Prostate gland (tissue), 2 donors: ENCODE results near the gene GADL1.

Source experiments
- CTCF ChIP-seq, 4 experiments: fragments of 200-600 bp in 2 of 4; fragments of 450-650 bp in 2 of 4; sonication (generic) in 2 of 4; IDR thresholded peaks; 1 replicate in 3 of 4; 2 replicates in 1 of 4; pipeline ENCODE4 v1.5.1; 2016 to 2019; ENCODE audit warnings: antibody characterized with exemption in 4 of 4, mild to moderate bottlenecking in 2 of 4, moderate library complexity in 2 of 4
- POLR2A ChIP-seq: fragments of 450-650 bp; IDR thresholded peaks from one replicate; pipeline ENCODE4 v1.6.1; 2016; ENCODE audit warnings: antibody characterized with exemption, mild to moderate bottlenecking

GRCh38 chr3:30832961-30833575 lies 61.4 kb downstream of the GADL1 start:
- TF ChIP-seq CTCF (IDR thresholded peaks at IDR 0.05) (no peak), POLR2A (no peak)
